Osteoblast (primary cell): Measurements from ENCODE around the gene WDR47. TPM values are rescaled to one million over a fixed set of nuclear protein-coding genes. Genes with fewer than 3 reads are reported as not detected.
A peak's percentile ranks its signal among the peaks of the same experiment; 100 is the strongest.

Source experiments
- DNase-seq: peaks from one replicate; pipeline ENCODE4 v3.0.0; 2011; ENCODE audit warnings: low spot score, mixed read lengths; ENCODE audit not compliant: insufficient read length; ENCODE audit errors: missing footprints
- H2AFZ ChIP-seq: 2 replicates; pipeline ENCODE4 v1.6.0; 2011; ENCODE audit warnings: mild to moderate bottlenecking, low read length
- H3K27ac ChIP-seq: 2 replicates; pipeline ENCODE4 v1.5.1; 2011; ENCODE audit warnings: mild to moderate bottlenecking, low read depth, low read length, moderate library complexity
- H3K27me3 ChIP-seq: 2 replicates; pipeline ENCODE4 v1.6.0; 2012; ENCODE audit warnings: mild to moderate bottlenecking, control low read depth, inconsistent platforms, low read length, moderate library complexity; ENCODE audit not compliant: insufficient read depth
- H3K36me3 ChIP-seq: 2 replicates; pipeline ENCODE4 v1.5.1; 2011; ENCODE audit warnings: mild to moderate bottlenecking, low read length, control low read depth, moderate library complexity; ENCODE audit not compliant: insufficient read depth
- H3K4me1 ChIP-seq: 2 replicates; pipeline ENCODE4 v1.5.1; 2011; ENCODE audit warnings: mild to moderate bottlenecking, low read length, control low read depth, moderate library complexity; ENCODE audit not compliant: insufficient read depth
- H3K4me2 ChIP-seq: 2 replicates; pipeline ENCODE4 v1.6.0; 2011; ENCODE audit warnings: mild to moderate bottlenecking, low read length; ENCODE audit not compliant: insufficient read depth
- H3K4me3 ChIP-seq: fragments of 200-600 bp; sonication (generic); 3 replicates; pipeline ENCODE4 v1.5.1; 2012; ENCODE audit warnings: mild to moderate bottlenecking, low read length, inconsistent platforms; ENCODE audit not compliant: insufficient read depth
- H3K79me2 ChIP-seq: 2 replicates; pipeline ENCODE4 v1.6.0; 2012; ENCODE audit warnings: mild to moderate bottlenecking, low read length, control low read depth, inconsistent platforms; ENCODE audit not compliant: insufficient read depth
- H3K9me3 ChIP-seq: 2 replicates; pipeline ENCODE4 v1.5.1; 2011; ENCODE audit warnings: low read depth, low read length, control low read depth
- H4K20me1 ChIP-seq: 2 replicates; pipeline ENCODE4 v1.6.0; 2012; ENCODE audit warnings: mild to moderate bottlenecking, low read length, control low read depth; ENCODE audit not compliant: insufficient read depth
- total RNA-seq: library from RNA; depleted of rRNA; stranded (reverse); fragments of >200 nt; gene quantifications from 2 replicates; pipeline ENCODE4 v1.2.3, GENCODE V29; 2012
- TF ChIP-seq, protein P1 (sequence below): IDR thresholded peaks from 2 replicates; pipeline ENCODE4 v1.5.1; 2011; ENCODE audit warnings: mild to moderate bottlenecking, low read depth, low read length, moderate library complexity; ENCODE audit errors: extremely low read depth

Gene WDR47
- total RNA-seq, 1 donor = 20.6 TPM

DNA sequence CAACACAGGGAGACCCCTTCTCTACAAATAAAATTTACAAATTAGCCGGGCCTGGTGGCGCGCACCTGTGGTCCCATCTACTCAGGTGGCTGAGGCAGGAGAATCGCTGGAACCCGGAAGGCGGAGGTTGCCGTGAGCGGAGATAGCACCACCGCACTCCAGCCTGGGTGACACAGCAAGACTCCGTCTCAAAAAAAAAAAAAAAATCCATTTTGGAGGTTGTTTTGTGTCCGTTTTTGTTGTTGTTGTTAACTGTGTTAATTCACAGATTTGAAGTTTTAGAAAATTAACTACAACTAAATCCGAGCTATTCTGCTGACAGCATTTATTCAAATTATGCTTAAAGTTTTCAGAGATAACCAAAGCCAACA is 79.2 kb downstream of the WDR47 start:
- TF ChIP-seq, protein P1, sequence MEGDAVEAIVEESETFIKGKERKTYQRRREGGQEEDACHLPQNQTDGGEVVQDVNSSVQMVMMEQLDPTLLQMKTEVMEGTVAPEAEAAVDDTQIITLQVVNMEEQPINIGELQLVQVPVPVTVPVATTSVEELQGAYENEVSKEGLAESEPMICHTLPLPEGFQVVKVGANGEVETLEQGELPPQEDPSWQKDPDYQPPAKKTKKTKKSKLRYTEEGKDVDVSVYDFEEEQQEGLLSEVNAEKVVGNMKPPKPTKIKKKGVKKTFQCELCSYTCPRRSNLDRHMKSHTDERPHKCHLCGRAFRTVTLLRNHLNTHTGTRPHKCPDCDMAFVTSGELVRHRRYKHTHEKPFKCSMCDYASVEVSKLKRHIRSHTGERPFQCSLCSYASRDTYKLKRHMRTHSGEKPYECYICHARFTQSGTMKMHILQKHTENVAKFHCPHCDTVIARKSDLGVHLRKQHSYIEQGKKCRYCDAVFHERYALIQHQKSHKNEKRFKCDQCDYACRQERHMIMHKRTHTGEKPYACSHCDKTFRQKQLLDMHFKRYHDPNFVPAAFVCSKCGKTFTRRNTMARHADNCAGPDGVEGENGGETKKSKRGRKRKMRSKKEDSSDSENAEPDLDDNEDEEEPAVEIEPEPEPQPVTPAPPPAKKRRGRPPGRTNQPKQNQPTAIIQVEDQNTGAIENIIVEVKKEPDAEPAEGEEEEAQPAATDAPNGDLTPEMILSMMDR = no peak
- H3K4me3 ChIP-seq = peak overlapping the region; percentile 94
- H3K79me2 ChIP-seq = peaks cover 47% of the 10 kb centered on the region
- no peaks in the 10 kb centered on the region for H4K20me1 ChIP-seq
- peak; percentile 72 for DNase-seq
- no peaks in the 10 kb centered on the region for H3K27me3 ChIP-seq
- H3K9me3 ChIP-seq = no peaks in the 10 kb centered on the region
- H3K27ac ChIP-seq = peak overlapping the region; percentile 85
- H3K4me1 ChIP-seq = peaks cover 8% of the 10 kb centered on the region
- peak overlapping the region; percentile 93 for H2AFZ ChIP-seq
- H3K4me2 ChIP-seq = peak overlapping the region; percentile 91
- no peaks in the 10 kb centered on the region for H3K36me3 ChIP-seq

DNA sequence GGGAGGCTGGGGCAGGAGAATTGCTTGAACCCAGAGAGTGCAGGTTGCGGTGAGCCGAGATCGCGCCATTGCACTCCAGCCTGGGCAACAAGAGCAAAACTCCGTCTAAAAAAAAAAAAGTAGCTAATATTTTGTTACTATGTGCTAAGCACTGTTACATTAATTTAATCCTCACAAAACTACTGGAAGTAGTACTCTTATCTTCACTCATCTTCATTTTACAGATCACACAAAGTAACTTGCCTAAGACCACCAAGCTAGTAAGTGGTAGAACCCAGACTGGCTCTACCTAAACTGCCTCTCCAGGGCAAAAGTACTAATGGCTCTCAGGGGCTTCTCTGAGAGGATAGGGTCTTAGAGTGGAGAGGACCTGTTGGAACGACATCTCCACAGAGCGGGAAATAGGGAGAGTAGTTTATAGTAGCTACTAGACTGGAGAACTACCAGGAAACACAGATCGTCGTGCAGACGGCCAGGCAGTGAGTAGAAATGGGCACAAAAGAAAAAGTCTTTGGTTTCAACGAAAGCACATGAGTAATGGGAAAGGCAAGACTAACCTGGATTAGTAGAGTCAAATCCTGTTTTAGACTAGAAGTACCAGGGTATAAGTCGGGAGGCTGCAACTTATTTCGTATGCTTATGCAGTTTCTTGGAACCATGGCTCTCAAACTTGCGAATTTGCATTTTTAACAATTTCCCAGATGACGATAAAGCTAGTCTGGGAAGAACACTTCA is 80.0 kb downstream of the WDR47 start:
- Histone ChIP-seq H3K9me3 (no peaks in the 10 kb centered on the region), H3K4me3 (peak overlapping the region; percentile 94), H3K27me3 (no peaks in the 10 kb centered on the region), H3K79me2 (peaks cover 54% of the 10 kb centered on the region), H3K27ac (peak overlapping the region; percentile 85), H2AFZ (peak overlapping the region; percentile 93), H4K20me1 (peaks cover 4% of the 10 kb centered on the region), H3K36me3 (no peaks in the 10 kb centered on the region), H3K4me1 (peaks cover 8% of the 10 kb centered on the region), H3K4me2 (peak overlapping the region; percentile 91)
- TF ChIP-seq, protein P1 = no peak
- DNase-seq = peak; percentile 52

DNA sequence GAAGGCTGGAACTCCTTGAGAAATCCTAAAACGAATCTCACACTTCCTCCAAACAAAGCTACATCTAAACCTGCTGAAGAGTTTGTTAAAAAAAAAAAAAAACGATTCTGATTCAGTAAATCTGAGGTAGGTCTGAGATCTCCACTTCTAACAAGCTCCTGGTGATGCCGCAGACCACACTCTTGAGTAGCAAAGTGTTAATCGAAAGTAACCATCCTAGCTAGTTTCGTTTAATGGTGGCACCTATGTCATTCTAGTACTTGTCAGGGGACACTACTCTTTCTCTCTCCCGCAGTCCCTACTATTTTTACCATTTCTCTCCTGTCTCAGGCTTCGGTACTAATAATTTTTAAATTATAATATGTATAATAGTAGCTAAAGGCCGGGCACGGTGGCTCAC is 80.7 kb downstream of the WDR47 start:
- H2AFZ ChIP-seq = no peak overlapping the region
- TF ChIP-seq, protein P1 = no peak
- peaks cover 8% of the 10 kb centered on the region for H3K4me1 ChIP-seq
- peaks cover 56% of the 10 kb centered on the region for H3K79me2 ChIP-seq
- peaks cover 5% of the 10 kb centered on the region for H4K20me1 ChIP-seq
- no peak overlapping the region for H3K27ac ChIP-seq
- no peak for DNase-seq
- H3K4me2 ChIP-seq = no peak overlapping the region
- H3K9me3 ChIP-seq = no peaks in the 10 kb centered on the region
- no peaks in the 10 kb centered on the region for H3K27me3 ChIP-seq
- no peak overlapping the region for H3K4me3 ChIP-seq
- H3K36me3 ChIP-seq = no peaks in the 10 kb centered on the region

DNA sequence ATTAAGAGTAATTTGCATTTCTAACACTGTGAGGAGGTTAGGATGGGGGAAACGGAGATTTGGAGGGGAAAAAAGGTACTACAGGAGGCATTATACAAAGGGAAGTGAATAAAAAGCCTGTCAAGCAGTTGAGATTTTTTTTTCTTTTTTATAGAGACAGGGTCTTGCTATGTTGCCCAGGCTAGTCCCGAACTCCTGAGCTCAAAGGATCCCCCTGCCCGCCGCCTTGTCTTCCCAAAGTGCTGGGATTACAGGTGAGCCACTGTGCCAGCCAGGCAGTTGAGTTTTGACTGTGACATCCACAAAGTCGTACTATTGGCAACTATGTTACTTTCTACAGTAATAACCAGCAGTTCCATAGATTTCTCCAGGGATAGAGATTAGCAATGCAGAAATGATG is 81.2 kb downstream of the WDR47 start:
- H3K9me3 ChIP-seq = no peaks in the 10 kb centered on the region
- H4K20me1 ChIP-seq = peaks cover 9% of the 10 kb centered on the region
- no peak overlapping the region for H3K4me2 ChIP-seq
- no peak overlapping the region for H3K27ac ChIP-seq
- H3K36me3 ChIP-seq = no peaks in the 10 kb centered on the region
- no peak overlapping the region for H2AFZ ChIP-seq
- H3K79me2 ChIP-seq = peaks cover 61% of the 10 kb centered on the region
- TF ChIP-seq, protein P1 = no peak
- no peak overlapping the region for H3K4me3 ChIP-seq
- DNase-seq = no peak
- no peaks in the 10 kb centered on the region for H3K27me3 ChIP-seq
- H3K4me1 ChIP-seq = peaks cover 8% of the 10 kb centered on the region
